Tibial nerve (tissue), 4 donors: ENCODE measurements around the gene MBOAT7. TPM values are rescaled to one million over a fixed set of nuclear protein-coding genes. Genes with fewer than 3 reads are reported as not detected.
"Not testable (repeated sequence)": the region's sequence is repeated elsewhere in the genome, so short reads cannot be mapped to it uniquely, and the experiment has no call there.

Experiments
- DNase-seq, 2 donors: peaks; one replicate each; pipeline ENCODE4 v3.0.0-alpha.2; 2019; ENCODE audit warnings: low spot score in 2 of 2
- H3K27ac ChIP-seq, 4 donors: fragments of 200-600 bp; sonication (generic) in 3 of 4; one replicate each; pipeline ENCODE4 v1.5.1; 2017 to 2019; ENCODE audit warnings: mild to moderate bottlenecking in 1 of 4
- H3K27me3 ChIP-seq, 2 donors: fragments of 200-600 bp; sonication (generic) in 1 of 2; one replicate each; pipeline versions ENCODE4 v1.5.1 to v1.6.0; 2017 to 2019
- H3K36me3 ChIP-seq, 3 donors: fragments of 200-600 bp; sonication (generic); one replicate each; pipeline ENCODE4 v1.5.1; 2018 to 2019
- H3K4me1 ChIP-seq, 4 donors: fragments of 200-600 bp; sonication (generic) in 3 of 4; one replicate each; pipeline ENCODE4 v1.5.1; 2017 to 2019
- H3K4me3 ChIP-seq, 4 donors: fragments of 200-600 bp; sonication (generic) in 3 of 4; one replicate each; pipeline ENCODE4 v1.5.1; 2017 to 2019; ENCODE audit warnings: mild to moderate bottlenecking in 1 of 4, moderate library complexity in 1 of 4
- H3K9me3 ChIP-seq, 4 donors: fragments of 200-600 bp; sonication (generic) in 3 of 4; one replicate each; pipeline ENCODE4 v1.5.1; 2017 to 2019
- CTCF ChIP-seq, 5 experiments: fragments of 200-600 bp in 3 of 5; fragments of 450-650 bp in 2 of 5; sonication (generic) in 3 of 5; IDR thresholded peaks; one replicate each; pipeline ENCODE4 v1.5.1; 2016 to 2019; ENCODE audit warnings: antibody characterized with exemption in 5 of 5, mild to moderate bottlenecking in 3 of 5, moderate library complexity in 2 of 5
- EP300 ChIP-seq, 2 donors: sonication (generic); formaldehyde crosslinking; IDR thresholded peaks; one replicate each; pipeline ENCODE4 v1.6.1; 2017; ENCODE audit warnings: antibody characterized with exemption in 2 of 2, mild to moderate bottlenecking in 1 of 2
- POLR2A ChIP-seq, 2 donors: fragments of 450-650 bp; IDR thresholded peaks; one replicate each; pipeline ENCODE4 v1.6.1; 2017; ENCODE audit warnings: antibody characterized with exemption in 2 of 2, mild to moderate bottlenecking in 2 of 2, moderate library complexity in 2 of 2
- WGBS, 2 donors: methylation state at CpG; one replicate each; pipeline ENCODE4 v1.1.5; 2018; 5-methylcytosine and 5-hydroxymethylcytosine counted together
- total RNA-seq, 4 donors: library from RNA; depleted of rRNA; stranded (reverse); fragments of >200 nt; gene quantifications; one replicate each; pipeline ENCODE4 v1.1.0, GENCODE V29; 2016

Gene MBOAT7
- total RNA-seq, 4 donors from 2014 or later = 45.0 to 94.5 (median 50.2) TPM

DNA sequence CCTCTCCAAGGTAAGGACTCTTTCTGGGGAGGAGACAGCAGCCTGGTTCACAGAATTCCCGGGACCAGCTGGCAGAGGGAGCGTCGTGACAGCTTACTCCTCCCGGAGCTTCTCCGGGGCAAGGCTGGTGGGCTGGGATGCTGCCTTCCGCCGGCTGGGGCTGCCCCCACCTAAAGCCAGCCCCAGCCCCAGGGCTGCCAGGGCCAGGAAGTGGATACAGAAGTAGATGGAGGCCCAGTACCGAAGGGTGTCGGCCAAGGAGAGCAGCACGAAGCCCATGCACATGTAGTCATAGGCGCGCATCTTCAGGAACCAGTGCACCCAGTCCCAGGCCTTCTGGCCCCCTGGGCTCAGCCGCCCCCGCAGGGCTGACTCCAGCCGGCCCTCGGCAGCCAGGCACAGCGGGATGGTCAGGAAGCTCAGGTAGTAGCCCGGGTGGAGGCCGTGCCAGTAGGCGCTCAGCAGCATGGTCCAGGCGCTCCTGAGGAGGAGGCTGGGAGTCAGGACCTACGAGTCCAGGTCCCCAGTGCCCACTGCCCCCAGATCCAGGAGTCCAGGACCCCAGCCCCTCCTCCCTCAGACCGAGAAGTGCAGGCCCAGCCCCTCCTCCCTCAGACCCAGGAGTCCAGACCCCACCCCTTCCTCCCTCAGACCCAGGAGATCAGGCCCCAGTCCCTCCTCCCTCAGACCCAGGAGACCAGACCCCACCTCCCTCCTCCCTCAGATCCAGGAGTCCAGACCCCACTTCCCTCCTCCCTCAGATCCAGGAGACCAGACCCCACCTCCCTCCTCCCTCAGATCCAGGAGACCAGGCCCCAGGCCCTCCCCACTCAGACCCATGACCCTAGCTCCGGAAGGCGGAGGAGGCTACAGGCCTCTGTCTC, 15.2 kb downstream of the MBOAT7 start:
- 56 to 58% methylated on average over 16 to 20 of the region's 25 CpGs for WGBS, 2 donors
- Histone ChIP-seq H3K4me1 (peaks cover 0 to 5% (median 0%) of the 10 kb centered on the region in 4 donors), H3K9me3 (no peaks in the 10 kb centered on the region), H3K4me3 (no peak overlapping the region), H3K36me3 (peaks cover 0 to 31% (median 0%) of the 10 kb centered on the region in 3 donors), H3K27ac (no peak overlapping the region), H3K27me3 (peaks cover 0 to 8% of the 10 kb centered on the region in 2 donors)
- TF ChIP-seq EP300 (IDR thresholded peaks at IDR 0.05) (no peak), CTCF (IDR thresholded peaks at IDR 0.05) (no peak), POLR2A (IDR thresholded peaks at IDR 0.05) (no peak)
- DNase-seq = no peak

DNA sequence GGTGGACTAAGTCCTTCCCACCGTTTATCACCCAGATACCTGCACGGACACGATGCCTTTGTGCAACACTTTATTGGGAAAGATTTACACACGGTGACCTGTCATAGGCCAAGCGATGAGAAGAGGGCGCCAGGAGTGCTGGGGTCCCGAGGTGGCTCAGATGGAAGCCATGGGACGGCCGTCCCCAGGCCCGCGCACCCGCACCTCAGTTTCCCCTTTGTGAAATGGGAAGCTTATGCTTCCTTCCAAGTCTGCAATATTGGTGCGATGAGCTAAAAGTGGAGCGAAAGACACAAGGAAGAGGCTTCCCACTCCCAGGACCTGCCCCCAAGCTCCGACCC, 16.1 kb downstream of the MBOAT7 start:
- no peak for TF ChIP-seq POLR2A (IDR thresholded peaks at IDR 0.05)
- no peak for TF ChIP-seq EP300 (IDR thresholded peaks at IDR 0.05)
- TF ChIP-seq CTCF (IDR thresholded peaks at IDR 0.05) = no peak
- H3K4me1 ChIP-seq = peaks cover 0 to 8% (median under 1%) of the 10 kb centered on the region in 4 donors
- H3K9me3 ChIP-seq = no peaks in the 10 kb centered on the region
- H3K4me3 ChIP-seq = no peak overlapping the region
- DNase-seq = no peak
- peaks cover 0 to 23% (median 0%) of the 10 kb centered on the region in 3 donors for H3K36me3 ChIP-seq
- 27 to 42% methylated on average over 15 of the region's 15 CpGs for WGBS, 2 donors
- peak overlapping the region in 1 of 4 donors; percentile 72 for H3K27ac ChIP-seq
- peaks cover 0 to 8% of the 10 kb centered on the region in 2 donors for H3K27me3 ChIP-seq

GRCh38 chr19:54172471-54173358, 16.7 kb downstream of the MBOAT7 start, which contains the start of gene TMC4:
Gene TMC4 (minus strand): TSS chr19:54173160. CDS start chr19:54173117, 43 bp downstream.
- Histone ChIP-seq H3K4me1 (peaks cover 0 to 11% (median 2%) of the 10 kb centered on the region in 4 donors), H3K27ac (peak within 1 kb of the TSS in 3 of 4 donors; percentile 6 to 72 (median 69)), H3K9me3 (no peaks in the 10 kb centered on the region), H3K27me3 (peaks cover 0 to 8% of the 10 kb centered on the region in 2 donors), H3K4me3 (peak within 1 kb of the TSS in 2 of 4 donors; percentile 4 to 9), H3K36me3 (peaks cover 0 to 18% (median 0%) of the 10 kb centered on the region in 3 donors)
- no peak for TF ChIP-seq EP300 (IDR thresholded peaks at IDR 0.05)
- no peak for TF ChIP-seq CTCF (IDR thresholded peaks at IDR 0.05)
- no peak for TF ChIP-seq POLR2A (IDR thresholded peaks at IDR 0.05)
- 19 to 20% methylated on average over 6 to 9 of the region's 13 CpGs for WGBS, 2 donors
- DNase-seq = no peak

DNA sequence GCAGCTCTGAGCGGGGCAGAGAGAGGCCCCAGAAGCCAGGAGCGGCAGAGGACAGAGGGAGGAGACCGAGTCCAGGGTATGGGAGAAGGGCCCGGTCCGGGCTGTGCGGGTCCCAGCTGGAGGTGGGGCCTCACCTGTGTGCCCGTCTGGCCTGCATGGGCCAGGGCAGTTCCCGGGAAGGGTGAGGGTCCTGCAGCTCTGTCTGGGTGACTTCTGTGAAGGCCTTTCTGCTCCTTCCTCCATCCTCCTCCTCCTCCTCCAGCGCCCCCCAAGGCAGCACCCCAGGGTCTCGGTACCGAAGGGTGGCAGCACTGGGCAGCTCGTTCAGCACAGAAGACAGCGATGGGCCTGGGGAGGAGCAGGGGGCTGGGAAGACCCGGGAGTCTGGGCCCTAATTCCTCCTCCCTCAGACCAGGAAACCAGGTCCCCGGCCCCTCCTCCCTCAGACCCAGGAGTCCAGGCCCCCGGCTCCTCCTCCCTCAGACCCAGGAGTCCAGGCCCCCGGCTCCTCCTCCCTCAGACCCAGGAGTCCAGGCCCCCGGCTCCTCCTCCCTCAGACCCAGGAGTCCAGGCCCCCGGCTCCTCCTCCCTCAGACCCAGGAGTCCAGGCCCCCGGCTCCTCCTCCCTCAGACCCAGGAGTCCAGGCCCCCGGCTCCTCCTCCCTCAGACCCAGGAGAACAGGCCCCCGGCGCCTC, 17.5 kb downstream of the MBOAT7 start:
- Histone ChIP-seq H3K27ac (peak overlapping the region in 2 of 4 donors; percentile 6 to 72), H3K36me3 (peaks cover 0 to 17% (median 0%) of the 10 kb centered on the region in 3 donors), H3K4me1 (peaks cover 0 to 11% (median 2%) of the 10 kb centered on the region in 4 donors)
- not testable (repeated sequence) for H3K4me3 ChIP-seq, H3K9me3 ChIP-seq, H3K27me3 ChIP-seq, DNase-seq
- WGBS, 2 donors = 70% methylated on average over 15 to 17 of the region's 23 CpGs

- 83 to 85% methylated on average over 21 of the region's 21 CpGs for WGBS, 2 donors
- Histone ChIP-seq H3K36me3 (no peaks in the 10 kb centered on the region), H3K4me1 (peaks cover 0 to 20% (median 2%) of the 10 kb centered on the region in 4 donors), H3K27me3 (peaks cover 0 to 8% of the 10 kb centered on the region in 2 donors), H3K4me3 (no peak overlapping the region), H3K27ac (no peak overlapping the region), H3K9me3 (no peaks in the 10 kb centered on the region)
- no peak for TF ChIP-seq CTCF (IDR thresholded peaks at IDR 0.05)
- no peak for TF ChIP-seq POLR2A (IDR thresholded peaks at IDR 0.05)
- TF ChIP-seq EP300 (IDR thresholded peaks at IDR 0.05) = no peak
- no peak for DNase-seq
These were observed 20.1 kb downstream of the MBOAT7 start for GRCh38 chr19:54169149-54169740.
